H1 (cell line): Measurements from ENCODE around the gene TCF7L1. TPM values are rescaled to one million over a fixed set of nuclear protein-coding genes. Genes with fewer than 3 reads are reported as not detected.

Source experiments
- polyA plus RNA-seq, 7 experiments: library from polyadenylated mRNA; depleted of rRNA in 3 of 7; stranded (reverse) in 5 of 7; unstranded in 2 of 7; fragments of >200 nt in 5 of 7; fragments of 200-250 nt in 2 of 7; gene quantifications; 1 replicate in 5 of 7; 2 replicates in 1 of 7; 4 replicates in 1 of 7; pipeline versions ENCODE4 v1.2.1 to v1.2.3, GENCODE V29; 2011 to 2013; ENCODE audit warnings: missing spikeins in 2 of 7, mixed read lengths in 2 of 7
- small RNA-seq: library from polyadenylated mRNA; stranded (forward); fragments of <200 nt; extraction: miRNeasy Mini kit (QIAGEN cat#:217004); gene quantifications from one replicate; pipeline ENCODE3, GENCODE V24; 2013; ENCODE audit not compliant: insufficient read depth
- total RNA-seq: library from RNA; stranded (reverse); fragmentation: NEBNext Ultra II Directional; extraction: Animal tissue kit (Norgen Biotek cat#: 25700); gene quantifications from 2 replicates; pipeline ENCODE4 v1.2.1, GENCODE V29; 2021

TCF7L1 gene
- total and polyA plus RNA-seq, 2 of the 8 experiments (the other 6 are each of a cell fraction or from before 2014, with no cell fraction given) = 27.5 to 108 TPM

Small RNA genes within 50 kb of the gene (small RNA-seq; reads per million reads assigned to genes)
- gene AC093162.1 = not detected
- gene RF00019 = not detected
- not detected for gene RNU6-674P

Other genes with a start within 250 kb of the TCF7L1 start
- 1,075 and 1,095 TPM in 2 replicates for gene TMSB10, start 227.7 kb upstream of the TCF7L1 start, total RNA-seq
- gene TMSB10, start 227.7 kb upstream of the TCF7L1 start, polyA plus RNA-seq (2011; rRNA removed) = 593 and 852 TPM in 2 replicates
- 149 and 152 TPM in 2 replicates for gene KCMF1, start 162.2 kb upstream of the TCF7L1 start, total RNA-seq
- 55.8 and 86.9 TPM in 2 replicates for gene KCMF1, start 162.2 kb upstream of the TCF7L1 start, polyA plus RNA-seq (2011; rRNA removed)
- gene TGOLN2, start 194.6 kb downstream of the TCF7L1 start, total RNA-seq = 36.3 and 38.9 TPM in 2 replicates
- 31.1 and 33.9 TPM in 2 replicates for gene TGOLN2, start 194.6 kb downstream of the TCF7L1 start, polyA plus RNA-seq (2011; rRNA removed)
- gene RETSAT, start 221.1 kb downstream of the TCF7L1 start, total RNA-seq = 13.6 and 15.8 TPM in 2 replicates
- gene RETSAT, start 221.1 kb downstream of the TCF7L1 start, polyA plus RNA-seq (2011; rRNA removed) = 16.7 and 20.7 TPM in 2 replicates
- 6.9 and 10.2 TPM in 2 replicates for gene ELMOD3, start 221.4 kb downstream of the TCF7L1 start, total RNA-seq
- gene ELMOD3, start 221.4 kb downstream of the TCF7L1 start, polyA plus RNA-seq (2011; rRNA removed) = 8.5 and 9.3 TPM in 2 replicates